SK-N-SH (cell line): ENCODE measurements around the gene GABRD. TPM values are rescaled to one million over a fixed set of nuclear protein-coding genes. Genes with fewer than 3 reads are reported as not detected.

Experiments
- CTCF ChIA-PET: fragments of 300-600, 350-600 bp; formaldehyde crosslinking; extraction: SDS; loops from one replicate; lab custom pipeline; 2021; lab: Yijun Ruan, JAX
- POLR2A ChIA-PET: fragments of 350-600 bp; sonication (Branson Sonifier 250); formaldehyde crosslinking; extraction: SDS; loops from one replicate; lab custom pipeline; 2020; ENCODE audit warnings: antibody characterized with exemption, inconsistent platforms; lab: Yijun Ruan, JAX
- DNase-seq: peaks from one replicate; pipeline ENCODE4 v3.0.0; 2012
- H2AFZ ChIP-seq: fragments of 200-600 bp; sonication (generic); 2 replicates; pipeline ENCODE4 v1.8.1; 2016; ENCODE audit warnings: antibody characterized with exemption, mild to moderate bottlenecking, low read depth
- H3F3A ChIP-seq: fragments of 200-600 bp; sonication (generic); replicated peaks from 2 replicates; pipeline ENCODE3; 2016; ENCODE audit warnings: antibody characterized with exemption, mild to moderate bottlenecking; ENCODE audit not compliant: insufficient read depth
- H3K27ac ChIP-seq, 2 experiments: fragments of 200-500 bp in 1 of 2; fragments of 200-600 bp in 1 of 2; sonication (Bioruptor generic) in 1 of 2; sonication (generic), shearing (Covaris generic) in 1 of 2; 2 replicates each; pipeline versions ENCODE4 v1.5.1 to v1.6.1; 2014 to 2016; ENCODE audit warnings: low read depth in 2 of 2, inconsistent platforms in 1 of 2, low read length in 1 of 2, mild to moderate bottlenecking in 1 of 2, mixed read lengths in 1 of 2
- H3K27me3 ChIP-seq: fragments of 200-600 bp; sonication (generic), shearing (Covaris generic); 2 replicates; pipeline ENCODE4 v1.6.1; 2016; ENCODE audit warnings: mixed run types; ENCODE audit not compliant: insufficient read depth
- H3K36me3 ChIP-seq, 2 experiments: fragments of 200-500 bp in 1 of 2; fragments of 200-600 bp in 1 of 2; sonication (Bioruptor generic) in 1 of 2; sonication (generic) in 1 of 2; replicated peaks in 1 of 2; 2 replicates each; pipeline versions ENCODE3 to v1.5.1; 2014 to 2016; ENCODE audit warnings: low read length in 1 of 2, mild to moderate bottlenecking in 1 of 2; ENCODE audit not compliant: insufficient read depth in 2 of 2, control insufficient read depth in 1 of 2
- H3K4me1 ChIP-seq, 2 experiments: fragments of 200-500 bp in 1 of 2; fragments of 200-600 bp in 1 of 2; sonication (Bioruptor generic) in 1 of 2; sonication (generic), shearing (Covaris generic) in 1 of 2; 2 replicates each; pipeline versions ENCODE4 v1.5.1 to v1.6.1; 2014 to 2016; ENCODE audit warnings: low read depth in 1 of 2, low read length in 1 of 2, mixed run types in 1 of 2; ENCODE audit not compliant: insufficient read depth in 2 of 2, control insufficient read depth in 1 of 2
- H3K4me2 ChIP-seq: fragments of 200-600 bp; sonication (generic), shearing (Covaris generic); 2 replicates; pipeline ENCODE4 v1.6.1; 2017; ENCODE audit warnings: mixed run types
- H3K4me3 ChIP-seq, 2 experiments: fragments of 200-500 bp in 1 of 2; fragments of 200-600 bp in 1 of 2; sonication (Bioruptor generic) in 1 of 2; sonication (generic), shearing (Covaris generic) in 1 of 2; 2 replicates each; pipeline versions ENCODE4 v1.5.1 to v1.8.1; 2014 to 2016; ENCODE audit warnings: low read depth in 2 of 2, inconsistent platforms in 1 of 2, low read length in 1 of 2, mild to moderate bottlenecking in 1 of 2, mixed read lengths in 1 of 2, moderate library complexity in 1 of 2
- H3K79me2 ChIP-seq: fragments of 200-600 bp; sonication (generic); 2 replicates; pipeline ENCODE4 v1.8.1; 2017; ENCODE audit warnings: mild to moderate bottlenecking; ENCODE audit not compliant: insufficient read depth
- H3K9ac ChIP-seq: fragments of 200-600 bp; sonication (generic); 2 replicates; pipeline ENCODE4 v1.6.1; 2017; ENCODE audit warnings: mixed run types
- H3K9me2 ChIP-seq: fragments of 200-600 bp; sonication (generic); 2 replicates; pipeline ENCODE4 v1.6.1; 2017; ENCODE audit warnings: mixed run types
- H3K9me3 ChIP-seq: fragments of 200-600 bp; sonication (generic); 2 replicates; pipeline ENCODE4 v1.6.1; 2017; ENCODE audit warnings: mixed run types, mild to moderate bottlenecking, moderate library complexity
- H4K20me1 ChIP-seq: fragments of 200-600 bp; sonication (generic); 2 replicates; pipeline ENCODE4 v1.6.1; 2017; ENCODE audit warnings: mild to moderate bottlenecking, mixed run types; ENCODE audit not compliant: insufficient read depth
- ELF1 ChIP-seq: IDR thresholded peaks from 2 replicates; pipeline ENCODE4 v1.4.0; 2012
- FOSL2 ChIP-seq: IDR thresholded peaks from 2 replicates; pipeline ENCODE4 v1.4.0; 2012; ENCODE audit warnings: low read depth, mild to moderate bottlenecking, moderate library complexity, borderline replicate concordance
- FOXJ3 ChIP-seq: sonication (generic); formaldehyde crosslinking; IDR thresholded peaks from 2 replicates; pipeline ENCODE4 v1.5.1; 2020; ENCODE audit warnings: mild to moderate bottlenecking, missing genetic modification reagents
- FOXM1 ChIP-seq: IDR thresholded peaks from 2 replicates; pipeline ENCODE4 v1.4.0; 2012; ENCODE audit warnings: low read depth, mild to moderate bottlenecking
- GATA2 ChIP-seq: sonication (generic); formaldehyde crosslinking; IDR thresholded peaks from 2 replicates; pipeline ENCODE4 v1.5.0; 2020; ENCODE audit warnings: mild to moderate bottlenecking, missing genetic modification reagents
- IRF3 ChIP-seq: fragments of 150-350 bp; IDR thresholded peaks from 2 replicates; pipeline ENCODE4 v1.6.1; 2016; ENCODE audit warnings: mild to moderate bottlenecking, low read depth, low read length
- JUND ChIP-seq: IDR thresholded peaks from 2 replicates; pipeline ENCODE4 v1.4.0; 2012
- MEF2A ChIP-seq: IDR thresholded peaks from 2 replicates; pipeline ENCODE4 v1.4.0; 2012; ENCODE audit warnings: low read depth, borderline replicate concordance
- NFIC ChIP-seq: IDR thresholded peaks from 2 replicates; pipeline ENCODE4 v1.4.0; 2012; ENCODE audit warnings: borderline replicate concordance
- NRF1 ChIP-seq: IDR thresholded peaks from 2 replicates; pipeline ENCODE4 v1.6.1; 2012; ENCODE audit warnings: low read depth, mild to moderate bottlenecking, low read length
- RCOR1 ChIP-seq: fragments of 150-350 bp; IDR thresholded peaks from 2 replicates; pipeline ENCODE4 v1.6.1; 2017; ENCODE audit warnings: antibody characterized with exemption, low read length
- REST ChIP-seq: IDR thresholded peaks from 2 replicates; pipeline ENCODE4 v1.6.1; 2012; ENCODE audit warnings: mild to moderate bottlenecking, low read depth, low read length, moderate library complexity
- RFX5 ChIP-seq: IDR thresholded peaks from 2 replicates; pipeline ENCODE4 v1.6.1; 2012; ENCODE audit warnings: mild to moderate bottlenecking, improper control_type of control experiment, low read length
- TAF1 ChIP-seq: IDR thresholded peaks from 2 replicates; pipeline ENCODE4 v1.6.1; 2012; ENCODE audit warnings: low read depth, mild to moderate bottlenecking, low read length, moderate library complexity, borderline replicate concordance
- TEAD4 ChIP-seq: IDR thresholded peaks from 2 replicates; pipeline ENCODE4 v1.4.0; 2012; ENCODE audit warnings: mild to moderate bottlenecking, borderline replicate concordance; ENCODE audit not compliant: insufficient read depth
- USF1 ChIP-seq: IDR thresholded peaks from 2 replicates; pipeline ENCODE4 v1.4.0; 2012; ENCODE audit warnings: low read depth, borderline replicate concordance
- YY1 ChIP-seq: IDR thresholded peaks from 2 replicates; pipeline ENCODE4 v1.4.0; 2012; ENCODE audit warnings: low read depth, mild to moderate bottlenecking
- WGBS: methylation state at CpG from one replicate; pipeline ENCODE4 v1.1.6; 2017; ENCODE audit warnings: low lambda C conversion rate; 5-methylcytosine and 5-hydroxymethylcytosine counted together
- polyA plus RNA-seq, 3 experiments: library from polyadenylated mRNA; depleted of rRNA; stranded (reverse); fragments of >200 nt; gene quantifications; 2 replicates each; pipeline ENCODE4 v1.2.3, GENCODE V29; 2012

Gene GABRD
- polyA plus RNA-seq, 1 of the 3 experiments (the other 2 are of a cell fraction): 0.07 TPM

- no peak for DNase-seq
- no peaks in the 10 kb centered on the region for H4K20me1 ChIP-seq
- H3K79me2 ChIP-seq: no peaks in the 10 kb centered on the region
- no peak overlapping the region for H3K9ac ChIP-seq
- H3K4me2 ChIP-seq: no peak overlapping the region
- no peaks in the 10 kb centered on the region for H3F3A ChIP-seq
- no peaks in the 10 kb centered on the region for H3K27me3 ChIP-seq
- H3K9me3 ChIP-seq: no peaks in the 10 kb centered on the region
- no peaks in the 10 kb centered on the region; a peak in 1 of 4 replicates for H3K4me1 ChIP-seq
- H3K27ac ChIP-seq: no peak overlapping the region
- H2AFZ ChIP-seq: no peak overlapping the region
- POLR2A ChIA-PET: no interaction called here
- no peaks in the 10 kb centered on the region for H3K9me2 ChIP-seq
- TF ChIP-seq GATA2 (CRISPR knock-in tag): no peak
- no peak for TF ChIP-seq YY1
- H3K36me3 ChIP-seq: no peaks in the 10 kb centered on the region
- CTCF ChIA-PET: interaction anchor here (1.1 to 8.3 kb wide), 2 partner anchors 80 to 95 kb away, joined by 4 to 268 read pairs; no protein-coding TSS in a partner anchor
- 71% methylated on average over 8 of the region's 8 CpGs for WGBS
- H3K4me3 ChIP-seq: no peak overlapping the region
Measured at GRCh38 chr1:2039251-2039650, 20.1 kb downstream of the GABRD start.

- Histone ChIP-seq H3K4me3 (no peak overlapping the region), H3F3A (no peaks in the 10 kb centered on the region)
- CTCF ChIA-PET: interaction anchor here (1.0 to 8.3 kb wide), 6 partner anchors 9 to 133 kb away, joined by 3 to 268 read pairs (median 4); no protein-coding TSS in a partner anchor
Measured at GRCh38 chr1:2041305-2041704, 22.2 kb downstream of the GABRD start.

GRCh38 chr1:2041887-2042286 is 22.7 kb downstream of the GABRD start:
- POLR2A ChIA-PET: interaction anchor here (1.1 kb wide), 1 partner anchor 10 kb away, joined by 3 read pairs; no protein-coding TSS in a partner anchor
- H3K27me3 ChIP-seq: no peaks in the 10 kb centered on the region
- H3K4me1 ChIP-seq: no peaks in the 10 kb centered on the region; a peak in 1 of 4 replicates
- no peak for DNase-seq
- no peaks in the 10 kb centered on the region for H3K9me2 ChIP-seq
- CTCF ChIA-PET: interaction anchor here (1.1 to 8.3 kb wide), 4 partner anchors 83 to 133 kb away, joined by 4 to 268 read pairs (median 5); no protein-coding TSS in a partner anchor
- 56% methylated on average over 3 of the region's 4 CpGs for WGBS
- no peak overlapping the region for H3K4me2 ChIP-seq
- no peak for TF ChIP-seq FOSL2
- no peak for TF ChIP-seq MEF2A
- no peak for TF ChIP-seq JUND
- TF ChIP-seq ELF1: no peak
- no peak for TF ChIP-seq FOXJ3 (CRISPR knock-in tag)
- TF ChIP-seq NFIC: no peak
- TF ChIP-seq REST: no peak
- TF ChIP-seq TAF1: no peak
- no peak for TF ChIP-seq RFX5
- TF ChIP-seq IRF3: no peak
- TF ChIP-seq RCOR1: no peak
- H2AFZ ChIP-seq: no peak overlapping the region
- no peak overlapping the region for H3K4me3 ChIP-seq
- H3K9me3 ChIP-seq: no peaks in the 10 kb centered on the region
- H3F3A ChIP-seq: no peaks in the 10 kb centered on the region
- H3K36me3 ChIP-seq: no peaks in the 10 kb centered on the region
- H4K20me1 ChIP-seq: no peaks in the 10 kb centered on the region
- H3K79me2 ChIP-seq: no peaks in the 10 kb centered on the region
- no peak overlapping the region for H3K27ac ChIP-seq
- no peak overlapping the region for H3K9ac ChIP-seq

More at GRCh38 chr1:2041305-2041704, 22.2 kb downstream of the GABRD start:
- no peaks in the 10 kb centered on the region for H3K27me3 ChIP-seq
- no peak overlapping the region for H3K27ac ChIP-seq
- H3K9ac ChIP-seq: no peak overlapping the region
- H3K36me3 ChIP-seq: no peaks in the 10 kb centered on the region
- no peaks in the 10 kb centered on the region; a peak in 1 of 4 replicates for H3K4me1 ChIP-seq
- no peaks in the 10 kb centered on the region for H3K79me2 ChIP-seq
- no peaks in the 10 kb centered on the region for H4K20me1 ChIP-seq
- H2AFZ ChIP-seq: no peak overlapping the region
- TF ChIP-seq NRF1 (no peak), FOXM1 (no peak), TEAD4 (no peak), RFX5 (no peak), GATA2 (CRISPR knock-in tag) (no peak), JUND (no peak), USF1 (no peak)
- no peak for DNase-seq
- H3K4me2 ChIP-seq: no peak overlapping the region
- H3K9me3 ChIP-seq: no peaks in the 10 kb centered on the region
- H3K9me2 ChIP-seq: no peaks in the 10 kb centered on the region
- POLR2A ChIA-PET: interaction anchor here (1.1 kb wide), 1 partner anchor 9 kb away, joined by 3 read pairs; no protein-coding TSS in a partner anchor
- WGBS: 80% methylated on average over 1 of the region's 15 CpGs
